SK-N-SH treated with all-trans-retinoic acid at 6 μM for 48 hours (cell line): Measurements from ENCODE around the gene FRMD4B.

Experiments used
- ARNTL ChIP-seq: fragments of 450-650 bp; formaldehyde crosslinking; IDR thresholded peaks from 2 replicates; pipeline ENCODE4 v1.5.0; 2020; ENCODE audit warnings: low read depth, mild to moderate bottlenecking, moderate library complexity, borderline replicate concordance
- BACH2 ChIP-seq: fragments of 250-450 bp; sonication (Bioruptor Pico); IDR thresholded peaks from 2 replicates; pipeline ENCODE4 v1.9.0; 2021; ENCODE audit warnings: mild to moderate bottlenecking, borderline replicate concordance
- CSDC2 ChIP-seq: fragments of 250-450 bp; sonication (Bioruptor Pico); IDR thresholded peaks from 2 replicates; pipeline ENCODE4 v1.5.0; 2020; ENCODE audit warnings: mild to moderate bottlenecking, moderate library complexity
- GLIS3 ChIP-seq: fragments of 250-450 bp; sonication (Bioruptor Pico); IDR thresholded peaks from 2 replicates; pipeline ENCODE4 v1.5.0; 2020; ENCODE audit warnings: mild to moderate bottlenecking, moderate library complexity
- ISL1 ChIP-seq: fragments of 250-450 bp; sonication (Bioruptor Pico); IDR thresholded peaks from 2 replicates; pipeline ENCODE4 v2.1.2; 2022; ENCODE audit warnings: mild to moderate bottlenecking, moderate library complexity
- OSR1 ChIP-seq: fragments of 250-450 bp; sonication (Bioruptor Pico); IDR thresholded peaks from 2 replicates; pipeline ENCODE4 v1.8.0; 2022; ENCODE audit warnings: moderate library complexity, mild to moderate bottlenecking, inconsistent platforms
- RARB ChIP-seq: fragments of 250-450 bp; sonication (Bioruptor Pico); IDR thresholded peaks from 2 replicates; pipeline ENCODE4 v1.8.0; 2021; ENCODE audit warnings: mild to moderate bottlenecking, moderate library complexity
- ZFP30 ChIP-seq: fragments of 450-650 bp; formaldehyde crosslinking; IDR thresholded peaks from 2 replicates; pipeline ENCODE4 v1.5.0; 2022; ENCODE audit warnings: mild to moderate bottlenecking, moderate library complexity
- ZNF565 ChIP-seq: fragments of 450-650 bp; formaldehyde crosslinking; conservative IDR thresholded peaks from 2 replicates; pipeline ENCODE4 v1.5.0; 2020; ENCODE audit warnings: low read depth, mild to moderate bottlenecking, moderate library complexity
- TF ChIP-seq, protein P1 (sequence below): fragments of 250-450 bp; sonication (Bioruptor Pico); IDR thresholded peaks from 2 replicates; pipeline ENCODE4 v1.8.0; 2020; ENCODE audit warnings: mild to moderate bottlenecking, moderate library complexity, borderline replicate concordance
- TF ChIP-seq, protein P2 (sequence below): fragments of 250-450 bp; sonication (Bioruptor Pico); IDR thresholded peaks from 2 replicates; pipeline ENCODE4 v1.5.1; 2020; ENCODE audit warnings: low read depth, mild to moderate bottlenecking, moderate library complexity
- TF ChIP-seq, protein P3 (sequence below): fragments of 250-450 bp; sonication (Bioruptor Pico); IDR thresholded peaks from 2 replicates; pipeline ENCODE4 v1.5.1; 2021; ENCODE audit warnings: mild to moderate bottlenecking, moderate library complexity
- TF ChIP-seq, protein P4 (sequence below): fragments of 250-450 bp; sonication (Bioruptor Pico); IDR thresholded peaks from 2 replicates; pipeline ENCODE4 v1.5.0; 2020; ENCODE audit warnings: mild to moderate bottlenecking, moderate library complexity

DNA sequence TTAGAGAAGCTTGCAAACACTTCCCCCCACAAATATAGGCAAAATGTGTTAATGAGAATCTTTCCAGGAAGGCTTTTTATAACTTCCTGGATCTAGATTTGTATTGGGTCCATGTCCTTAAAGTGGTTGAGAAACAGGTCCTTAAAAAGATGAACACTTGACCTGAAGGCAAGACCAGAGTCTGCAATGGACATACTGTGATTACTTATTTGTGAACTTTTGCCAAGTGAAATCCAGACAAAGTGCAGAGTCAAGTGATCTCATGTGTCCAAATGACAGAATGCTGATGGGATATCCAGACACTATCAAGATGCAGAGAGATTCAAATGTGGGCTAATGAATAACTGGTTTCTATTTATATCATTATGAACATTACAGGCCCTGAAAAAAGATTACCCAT lies 43.8 kb downstream of the FRMD4B start:
- TF ChIP-seq ISL1 (CRISPR knock-in tag) (peak; percentile 89), GLIS3 (CRISPR knock-in tag) (no peak), ZNF565 (no peak), ZFP30 (CRISPR knock-in tag) (no peak), RARB (CRISPR knock-in tag) (no peak), BACH2 (no peak), ARNTL (CRISPR knock-in tag) (no peak), CSDC2 (CRISPR knock-in tag) (no peak), OSR1 (CRISPR knock-in tag) (no peak)
- TF ChIP-seq, protein P1, sequence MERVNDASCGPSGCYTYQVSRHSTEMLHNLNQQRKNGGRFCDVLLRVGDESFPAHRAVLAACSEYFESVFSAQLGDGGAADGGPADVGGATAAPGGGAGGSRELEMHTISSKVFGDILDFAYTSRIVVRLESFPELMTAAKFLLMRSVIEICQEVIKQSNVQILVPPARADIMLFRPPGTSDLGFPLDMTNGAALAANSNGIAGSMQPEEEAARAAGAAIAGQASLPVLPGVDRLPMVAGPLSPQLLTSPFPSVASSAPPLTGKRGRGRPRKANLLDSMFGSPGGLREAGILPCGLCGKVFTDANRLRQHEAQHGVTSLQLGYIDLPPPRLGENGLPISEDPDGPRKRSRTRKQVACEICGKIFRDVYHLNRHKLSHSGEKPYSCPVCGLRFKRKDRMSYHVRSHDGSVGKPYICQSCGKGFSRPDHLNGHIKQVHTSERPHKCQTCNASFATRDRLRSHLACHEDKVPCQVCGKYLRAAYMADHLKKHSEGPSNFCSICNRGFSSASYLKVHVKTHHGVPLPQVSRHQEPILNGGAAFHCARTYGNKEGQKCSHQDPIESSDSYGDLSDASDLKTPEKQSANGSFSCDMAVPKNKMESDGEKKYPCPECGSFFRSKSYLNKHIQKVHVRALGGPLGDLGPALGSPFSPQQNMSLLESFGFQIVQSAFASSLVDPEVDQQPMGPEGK (CRISPR knock-in tag): no peak
- TF ChIP-seq, protein P2, sequence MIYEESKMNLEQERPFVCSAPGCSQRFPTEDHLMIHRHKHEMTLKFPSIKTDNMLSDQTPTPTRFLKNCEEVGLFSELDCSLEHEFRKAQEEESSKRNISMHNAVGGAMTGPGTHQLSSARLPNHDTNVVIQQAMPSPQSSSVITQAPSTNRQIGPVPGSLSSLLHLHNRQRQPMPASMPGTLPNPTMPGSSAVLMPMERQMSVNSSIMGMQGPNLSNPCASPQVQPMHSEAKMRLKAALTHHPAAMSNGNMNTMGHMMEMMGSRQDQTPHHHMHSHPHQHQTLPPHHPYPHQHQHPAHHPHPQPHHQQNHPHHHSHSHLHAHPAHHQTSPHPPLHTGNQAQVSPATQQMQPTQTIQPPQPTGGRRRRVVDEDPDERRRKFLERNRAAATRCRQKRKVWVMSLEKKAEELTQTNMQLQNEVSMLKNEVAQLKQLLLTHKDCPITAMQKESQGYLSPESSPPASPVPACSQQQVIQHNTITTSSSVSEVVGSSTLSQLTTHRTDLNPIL (CRISPR knock-in tag): peak; percentile 15; the same call in 1 of the 2 replicates
- TF ChIP-seq, protein P3, sequence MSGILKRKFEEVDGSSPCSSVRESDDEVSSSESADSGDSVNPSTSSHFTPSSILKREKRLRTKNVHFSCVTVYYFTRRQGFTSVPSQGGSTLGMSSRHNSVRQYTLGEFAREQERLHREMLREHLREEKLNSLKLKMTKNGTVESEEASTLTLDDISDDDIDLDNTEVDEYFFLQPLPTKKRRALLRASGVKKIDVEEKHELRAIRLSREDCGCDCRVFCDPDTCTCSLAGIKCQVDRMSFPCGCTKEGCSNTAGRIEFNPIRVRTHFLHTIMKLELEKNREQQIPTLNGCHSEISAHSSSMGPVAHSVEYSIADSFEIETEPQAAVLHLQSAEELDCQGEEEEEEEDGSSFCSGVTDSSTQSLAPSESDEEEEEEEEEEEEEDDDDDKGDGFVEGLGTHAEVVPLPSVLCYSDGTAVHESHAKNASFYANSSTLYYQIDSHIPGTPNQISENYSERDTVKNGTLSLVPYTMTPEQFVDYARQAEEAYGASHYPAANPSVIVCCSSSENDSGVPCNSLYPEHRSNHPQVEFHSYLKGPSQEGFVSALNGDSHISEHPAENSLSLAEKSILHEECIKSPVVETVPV (CRISPR knock-in tag): no peak
- TF ChIP-seq, protein P4, sequence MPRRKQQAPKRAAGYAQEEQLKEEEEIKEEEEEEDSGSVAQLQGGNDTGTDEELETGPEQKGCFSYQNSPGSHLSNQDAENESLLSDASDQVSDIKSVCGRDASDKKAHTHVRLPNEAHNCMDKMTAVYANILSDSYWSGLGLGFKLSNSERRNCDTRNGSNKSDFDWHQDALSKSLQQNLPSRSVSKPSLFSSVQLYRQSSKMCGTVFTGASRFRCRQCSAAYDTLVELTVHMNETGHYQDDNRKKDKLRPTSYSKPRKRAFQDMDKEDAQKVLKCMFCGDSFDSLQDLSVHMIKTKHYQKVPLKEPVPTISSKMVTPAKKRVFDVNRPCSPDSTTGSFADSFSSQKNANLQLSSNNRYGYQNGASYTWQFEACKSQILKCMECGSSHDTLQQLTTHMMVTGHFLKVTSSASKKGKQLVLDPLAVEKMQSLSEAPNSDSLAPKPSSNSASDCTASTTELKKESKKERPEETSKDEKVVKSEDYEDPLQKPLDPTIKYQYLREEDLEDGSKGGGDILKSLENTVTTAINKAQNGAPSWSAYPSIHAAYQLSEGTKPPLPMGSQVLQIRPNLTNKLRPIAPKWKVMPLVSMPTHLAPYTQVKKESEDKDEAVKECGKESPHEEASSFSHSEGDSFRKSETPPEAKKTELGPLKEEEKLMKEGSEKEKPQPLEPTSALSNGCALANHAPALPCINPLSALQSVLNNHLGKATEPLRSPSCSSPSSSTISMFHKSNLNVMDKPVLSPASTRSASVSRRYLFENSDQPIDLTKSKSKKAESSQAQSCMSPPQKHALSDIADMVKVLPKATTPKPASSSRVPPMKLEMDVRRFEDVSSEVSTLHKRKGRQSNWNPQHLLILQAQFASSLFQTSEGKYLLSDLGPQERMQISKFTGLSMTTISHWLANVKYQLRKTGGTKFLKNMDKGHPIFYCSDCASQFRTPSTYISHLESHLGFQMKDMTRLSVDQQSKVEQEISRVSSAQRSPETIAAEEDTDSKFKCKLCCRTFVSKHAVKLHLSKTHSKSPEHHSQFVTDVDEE (CRISPR knock-in tag): no peak
